ENCODE measurements around the gene FOXP1.

The FOXP1 gene

DNA sequence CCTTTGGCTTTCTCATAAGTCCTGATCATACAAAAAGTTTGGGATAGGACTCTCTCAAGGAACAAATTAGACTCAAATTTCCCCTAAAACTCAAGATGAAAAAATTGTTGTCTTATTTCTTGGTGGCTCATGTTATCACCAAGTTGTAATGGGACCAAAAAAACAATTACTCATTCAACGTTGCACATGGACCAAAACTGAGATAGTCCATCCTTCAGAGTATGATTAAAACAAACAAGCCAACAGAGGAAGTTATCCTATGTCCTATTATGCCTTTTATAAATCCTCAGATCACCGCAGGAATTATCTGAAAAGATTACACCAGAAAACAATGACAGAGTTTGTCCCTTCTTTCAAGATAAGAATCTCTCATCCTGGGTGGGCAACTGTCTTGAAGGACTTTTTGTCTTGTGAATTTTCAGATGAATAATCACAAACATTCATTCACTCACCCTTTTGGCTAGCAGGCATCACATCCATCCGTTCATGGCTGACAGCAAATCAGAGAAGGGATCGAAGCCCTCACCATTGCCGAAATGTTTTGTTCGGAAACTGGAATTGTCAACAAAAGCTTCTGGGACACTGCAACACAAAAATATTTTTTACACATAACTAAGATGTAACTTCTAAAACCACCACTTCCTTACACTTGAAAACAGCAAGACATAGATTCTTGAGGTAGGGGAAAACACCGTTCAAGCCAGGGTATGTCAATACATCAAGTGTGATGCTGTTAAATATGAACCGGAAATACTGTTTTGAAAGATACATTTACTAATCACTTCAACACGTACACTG lies 90.4 kb downstream of the FOXP1 start:
- TF ChIP-seq, protein P1, sequence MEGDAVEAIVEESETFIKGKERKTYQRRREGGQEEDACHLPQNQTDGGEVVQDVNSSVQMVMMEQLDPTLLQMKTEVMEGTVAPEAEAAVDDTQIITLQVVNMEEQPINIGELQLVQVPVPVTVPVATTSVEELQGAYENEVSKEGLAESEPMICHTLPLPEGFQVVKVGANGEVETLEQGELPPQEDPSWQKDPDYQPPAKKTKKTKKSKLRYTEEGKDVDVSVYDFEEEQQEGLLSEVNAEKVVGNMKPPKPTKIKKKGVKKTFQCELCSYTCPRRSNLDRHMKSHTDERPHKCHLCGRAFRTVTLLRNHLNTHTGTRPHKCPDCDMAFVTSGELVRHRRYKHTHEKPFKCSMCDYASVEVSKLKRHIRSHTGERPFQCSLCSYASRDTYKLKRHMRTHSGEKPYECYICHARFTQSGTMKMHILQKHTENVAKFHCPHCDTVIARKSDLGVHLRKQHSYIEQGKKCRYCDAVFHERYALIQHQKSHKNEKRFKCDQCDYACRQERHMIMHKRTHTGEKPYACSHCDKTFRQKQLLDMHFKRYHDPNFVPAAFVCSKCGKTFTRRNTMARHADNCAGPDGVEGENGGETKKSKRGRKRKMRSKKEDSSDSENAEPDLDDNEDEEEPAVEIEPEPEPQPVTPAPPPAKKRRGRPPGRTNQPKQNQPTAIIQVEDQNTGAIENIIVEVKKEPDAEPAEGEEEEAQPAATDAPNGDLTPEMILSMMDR (conservative IDR thresholded peaks at IDR 0.05; ENCODE audit: control insufficient read depth, insufficient read depth, low read depth, low read length) = no peak
- no peak for DNase-seq (ENCODE audit: low read depth)
- H3K4me3 ChIP-seq (ENCODE audit: control insufficient read depth, low read depth, low read length) = no peak overlapping the region

DNA sequence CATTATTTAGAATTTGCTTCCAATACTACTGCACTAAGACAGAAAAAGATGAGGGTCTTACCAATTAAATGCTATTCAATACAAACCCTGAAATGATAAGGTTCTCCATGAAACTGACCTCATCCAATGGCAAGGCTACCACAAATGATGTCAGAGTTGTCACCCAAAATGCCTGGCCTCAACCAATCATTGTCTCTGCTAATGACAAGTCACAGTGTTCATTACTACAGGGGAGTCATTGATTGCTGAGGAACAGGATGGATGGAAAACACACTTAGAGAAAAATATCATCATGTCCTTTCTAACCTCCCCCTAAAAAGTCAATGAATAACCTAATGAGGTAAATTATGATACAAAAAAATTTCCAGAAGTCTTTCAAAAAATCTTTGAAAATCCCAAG lies 91.0 kb downstream of the FOXP1 start:
- no peak for DNase-seq (ENCODE audit: low read depth)
- no peak overlapping the region for H3K4me3 ChIP-seq (ENCODE audit: control insufficient read depth, low read depth, low read length)
- TF ChIP-seq, protein P1 (conservative IDR thresholded peaks at IDR 0.05; ENCODE audit: control insufficient read depth, insufficient read depth, low read depth, low read length) = no peak

DNA sequence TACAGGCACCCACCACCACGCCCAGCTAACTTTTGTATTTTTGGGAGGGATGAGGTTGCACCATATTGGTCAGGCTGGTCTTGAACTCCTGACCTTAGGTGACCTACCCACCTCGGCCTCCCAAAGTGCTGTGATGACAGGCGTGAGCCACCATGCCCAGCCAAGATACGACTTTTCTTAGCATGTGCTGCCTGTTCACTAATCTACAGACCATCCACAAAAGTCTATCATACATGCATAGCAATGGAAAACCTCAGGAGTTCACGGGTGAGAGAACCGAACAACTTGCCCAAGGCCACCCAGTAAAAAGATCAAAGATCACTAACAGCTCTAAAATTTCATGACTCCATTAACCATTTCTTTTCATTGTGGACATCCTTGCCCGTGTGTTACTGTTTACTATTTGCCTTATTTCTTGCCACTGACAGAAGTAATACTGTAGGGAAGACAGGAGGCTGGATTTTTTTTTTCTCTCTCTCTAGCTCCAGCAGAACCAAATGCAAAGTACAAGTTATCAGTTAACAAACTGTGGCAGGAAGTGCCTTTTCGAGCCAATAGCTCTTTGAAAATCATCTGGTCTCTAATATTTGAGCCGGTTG lies 92.3 kb downstream of the FOXP1 start:
- TF ChIP-seq, protein P1 (conservative IDR thresholded peaks at IDR 0.05; ENCODE audit: control insufficient read depth, insufficient read depth, low read depth, low read length) = no peak
- H3K4me3 ChIP-seq (ENCODE audit: control insufficient read depth, low read depth, low read length) = no peak overlapping the region
- no peak for DNase-seq (ENCODE audit: low read depth)

DNA sequence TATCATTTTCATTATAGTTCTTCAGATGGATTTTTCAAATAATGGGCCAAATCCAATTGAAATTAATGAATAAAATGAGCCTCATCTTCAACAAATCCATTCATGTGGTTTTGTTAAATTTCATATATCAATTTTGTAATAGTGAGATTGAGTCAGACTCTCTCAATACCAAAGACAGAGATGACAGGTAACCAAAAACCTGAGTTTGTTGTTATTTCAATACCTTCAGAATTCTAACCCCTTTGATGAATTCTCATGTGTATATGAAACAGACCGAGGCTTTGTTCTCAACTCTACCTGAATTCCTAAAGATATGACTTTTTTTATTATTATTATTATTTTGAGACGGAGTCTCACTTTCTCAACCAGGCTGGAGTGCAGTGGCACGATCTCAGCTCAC lies 92.8 kb downstream of the FOXP1 start:
- TF ChIP-seq, protein P1 (conservative IDR thresholded peaks at IDR 0.05; ENCODE audit: control insufficient read depth, insufficient read depth, low read depth, low read length) = no peak
- no peak overlapping the region for H3K4me3 ChIP-seq (ENCODE audit: control insufficient read depth, low read depth, low read length)
- DNase-seq (ENCODE audit: low read depth) = no peak

DNA sequence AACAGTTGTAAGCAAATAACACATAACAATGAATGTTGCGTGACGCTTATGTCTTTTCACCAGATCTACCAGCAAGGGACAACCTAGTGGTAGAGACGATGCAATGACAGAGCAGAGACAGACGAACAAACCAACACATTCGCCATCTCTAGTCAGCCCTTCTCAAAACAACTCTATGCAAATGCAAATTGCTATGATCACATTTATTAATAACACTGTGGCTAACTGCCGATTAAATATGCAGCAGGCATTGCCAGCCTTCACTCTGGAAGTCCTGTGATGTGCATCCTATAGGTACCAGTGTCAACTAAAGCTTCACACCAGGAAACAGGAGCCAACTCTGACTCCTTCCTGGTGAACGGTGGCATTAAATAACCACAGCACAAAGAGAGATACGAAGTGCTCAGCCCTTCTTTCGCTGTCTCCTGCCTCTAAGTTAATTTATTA lies 94.2 kb downstream of the FOXP1 start:
- DNase-seq (ENCODE audit: low read depth) = no peak
- TF ChIP-seq, protein P1 (conservative IDR thresholded peaks at IDR 0.05; ENCODE audit: control insufficient read depth, insufficient read depth, low read depth, low read length) = no peak
- H3K4me3 ChIP-seq (ENCODE audit: control insufficient read depth, low read depth, low read length) = no peak overlapping the region

DNA sequence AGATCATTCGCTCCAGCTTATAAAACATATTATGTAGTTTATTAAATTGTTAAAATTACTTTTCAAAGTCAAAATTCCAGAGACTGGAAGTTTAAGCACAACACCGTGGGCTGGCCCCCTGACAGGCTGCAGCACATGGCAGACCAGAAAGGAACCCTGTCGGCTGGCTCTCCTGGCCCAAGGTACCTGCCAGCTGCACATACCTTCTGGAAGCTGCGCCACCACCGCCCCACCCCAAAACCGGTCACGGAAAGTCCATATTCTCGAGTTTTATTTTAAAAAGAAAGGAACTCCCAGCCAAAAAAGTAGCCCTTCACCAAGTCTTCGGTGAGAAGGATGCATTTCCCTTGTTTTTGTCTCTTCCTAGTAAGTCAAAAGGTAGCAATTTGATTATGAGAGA lies 94.6 kb downstream of the FOXP1 start:
- no peak overlapping the region for H3K4me3 ChIP-seq (ENCODE audit: control insufficient read depth, low read depth, low read length)
- TF ChIP-seq, protein P1 (conservative IDR thresholded peaks at IDR 0.05; ENCODE audit: control insufficient read depth, insufficient read depth, low read depth, low read length) = no peak
- no peak for DNase-seq (ENCODE audit: low read depth)
